Measurements from ENCODE around the gene KRT9.

KRT9 gene

GRCh38 chr17:41575336-41575735 is 3.5 kb upstream of the KRT9 start:
- no peak for TF ChIP-seq POLR2A (IDR thresholded peaks at IDR 0.05; ENCODE audit: extremely low read depth, insufficient read length)
- no peak for DNase-seq (ENCODE audit: low read depth)
- no peak overlapping the region for H3K4me3 ChIP-seq (ENCODE audit: low read depth, low read length)

- TF ChIP-seq MAX (IDR thresholded peaks at IDR 0.05; ENCODE audit: low read depth, low read length) (no peak), CTCF (IDR thresholded peaks at IDR 0.05; ENCODE audit: low read depth, low read length) (no peak), MYC (IDR thresholded peaks at IDR 0.05; ENCODE audit: low read depth, low read length) (no peak), POLR2A (IDR thresholded peaks at IDR 0.05; ENCODE audit: extremely low read depth, insufficient read length) (no peak)
- no peak overlapping the region for H3K4me3 ChIP-seq (ENCODE audit: low read depth, low read length)
- no peak for DNase-seq (ENCODE audit: low read depth)
These were observed 4.5 kb downstream of the KRT9 start for GRCh38 chr17:41567317-41567716.

- no peak for TF ChIP-seq MAX (IDR thresholded peaks at IDR 0.05; ENCODE audit: low read depth, low read length)
- no peak for TF ChIP-seq POLR2A (IDR thresholded peaks at IDR 0.05; ENCODE audit: extremely low read depth, insufficient read length)
- no peak for TF ChIP-seq CTCF (IDR thresholded peaks at IDR 0.05; ENCODE audit: low read depth, low read length)
- TF ChIP-seq MYC (IDR thresholded peaks at IDR 0.05; ENCODE audit: low read depth, low read length), result no peak
- no peak for DNase-seq (ENCODE audit: low read depth)
These were observed 6.5 kb downstream of the KRT9 start for GRCh38 chr17:41565338-41565737.

GRCh38 chr17:41563607-41564170 is 8.2 kb downstream of the KRT9 start:
- TF ChIP-seq POLR2A (IDR thresholded peaks at IDR 0.05; ENCODE audit: extremely low read depth, insufficient read length) (no peak), MAX (IDR thresholded peaks at IDR 0.05; ENCODE audit: low read depth, low read length) (no peak), CTCF (IDR thresholded peaks at IDR 0.05; ENCODE audit: low read depth, low read length) (no peak), MYC (IDR thresholded peaks at IDR 0.05; ENCODE audit: low read depth, low read length) (no peak)
- H3K4me3 ChIP-seq (ENCODE audit: low read depth, low read length), result no peak overlapping the region
- no peak for DNase-seq (ENCODE audit: low read depth)

More at GRCh38 chr17:41565338-41565737, 6.5 kb downstream of the KRT9 start:
- no peak overlapping the region for H3K4me3 ChIP-seq (ENCODE audit: low read depth, low read length)

GRCh38 chr17:41561554-41561953 is 10.3 kb downstream of the KRT9 start:
- DNase-seq (ENCODE audit: low read depth), result no peak
- H3K4me3 ChIP-seq (ENCODE audit: low read depth, low read length), result no peak overlapping the region
- TF ChIP-seq POLR2A (IDR thresholded peaks at IDR 0.05; ENCODE audit: extremely low read depth, insufficient read length), result no peak

- TF ChIP-seq CTCF (IDR thresholded peaks at IDR 0.05; ENCODE audit: low read depth, low read length), result no peak
- no peak for TF ChIP-seq MAX (IDR thresholded peaks at IDR 0.05; ENCODE audit: low read depth, low read length)
- no peak for TF ChIP-seq MYC (IDR thresholded peaks at IDR 0.05; ENCODE audit: low read depth, low read length)
- TF ChIP-seq POLR2A (IDR thresholded peaks at IDR 0.05; ENCODE audit: extremely low read depth, insufficient read length), result no peak
- no peak overlapping the region for H3K4me3 ChIP-seq (ENCODE audit: low read depth, low read length)
- no peak for DNase-seq (ENCODE audit: low read depth)
These were observed 12.3 kb downstream of the KRT9 start for GRCh38 chr17:41559548-41559947.

GRCh38 chr17:41556931-41557330 is 14.9 kb downstream of the KRT9 start:
- no peak overlapping the region for H3K4me3 ChIP-seq (ENCODE audit: low read depth, low read length)
- DNase-seq (ENCODE audit: low read depth), result no peak
- TF ChIP-seq MYC (IDR thresholded peaks at IDR 0.05; ENCODE audit: low read depth, low read length), result no peak
- no peak for TF ChIP-seq CTCF (IDR thresholded peaks at IDR 0.05; ENCODE audit: low read depth, low read length)
- no peak for TF ChIP-seq POLR2A (IDR thresholded peaks at IDR 0.05; ENCODE audit: extremely low read depth, insufficient read length)
- no peak for TF ChIP-seq MAX (IDR thresholded peaks at IDR 0.05; ENCODE audit: low read depth, low read length)
